Loucy (cell line): Measurements from ENCODE around the gene CPAMD8.
"Not testable (repeated sequence)": the region's sequence is repeated elsewhere in the genome, so short reads cannot be mapped to it uniquely, and the experiment has no call there.

Source experiments
- H2AFZ ChIP-seq: fragments of 200-600 bp; sonication (generic); 2 replicates; pipeline ENCODE4 v1.6.0; 2016; ENCODE audit warnings: antibody characterized with exemption, mild to moderate bottlenecking, low read length, moderate library complexity
- H3F3A ChIP-seq: fragments of 200-600 bp; 2 replicates; pipeline ENCODE4 v1.6.0; 2016; ENCODE audit warnings: antibody characterized with exemption, low read depth, mild to moderate bottlenecking
- H3K27me3 ChIP-seq: fragments of 200-600 bp; sonication (generic); 2 replicates; pipeline ENCODE4 v1.6.1; 2014; ENCODE audit warnings: low read length, mild to moderate bottlenecking; ENCODE audit not compliant: insufficient read depth, poor library complexity, severe bottlenecking
- H3K36me3 ChIP-seq: fragments of 200-600 bp; sonication (generic); 2 replicates; pipeline ENCODE4 v1.6.1; 2016; ENCODE audit warnings: low read length; ENCODE audit not compliant: insufficient read depth
- H3K4me1 ChIP-seq: fragments of 200-600 bp; sonication (generic); 2 replicates; pipeline ENCODE4 v1.5.1; 2014; ENCODE audit warnings: low read length, mild to moderate bottlenecking; ENCODE audit not compliant: insufficient read depth, poor library complexity, severe bottlenecking
- H3K4me2 ChIP-seq: fragments of 200-600 bp; sonication (generic); 2 replicates; pipeline ENCODE4 v1.6.0; 2014; ENCODE audit warnings: antibody characterized with exemption, low read length, low read depth, mild to moderate bottlenecking; ENCODE audit not compliant: poor library complexity, severe bottlenecking
- H3K4me3 ChIP-seq: fragments of 200-600 bp; sonication (generic); 2 replicates; pipeline ENCODE4 v1.5.1; 2014; ENCODE audit warnings: low read length, mild to moderate bottlenecking, mixed read lengths; ENCODE audit not compliant: poor library complexity, severe bottlenecking
- H3K79me2 ChIP-seq: fragments of 200-600 bp; sonication (generic); 2 replicates; pipeline ENCODE4 v1.6.1; 2014; ENCODE audit warnings: low read length; ENCODE audit not compliant: insufficient read depth
- H3K9ac ChIP-seq: fragments of 200-600 bp; sonication (generic); 2 replicates; pipeline ENCODE4 v1.6.0; 2014; ENCODE audit warnings: mild to moderate bottlenecking, low read depth, low read length, moderate library complexity; ENCODE audit not compliant: poor library complexity, severe bottlenecking
- H3K9me2 ChIP-seq: fragments of 200-600 bp; sonication (generic); replicated peaks from 2 replicates; pipeline ENCODE4 v1.6.1; 2016; ENCODE audit warnings: low read depth, low read length, mixed read lengths
- H3K9me3 ChIP-seq: fragments of 200-600 bp; sonication (generic); 2 replicates; pipeline ENCODE4 v1.6.1; 2014; ENCODE audit warnings: mild to moderate bottlenecking, antibody characterized with exemption, low read length, low read depth; ENCODE audit not compliant: insufficient read depth
- H4K20me1 ChIP-seq: fragments of 200-600 bp; sonication (generic); 2 replicates; pipeline ENCODE4 v1.6.0; 2014; ENCODE audit warnings: antibody characterized with exemption, low read length, mild to moderate bottlenecking; ENCODE audit not compliant: insufficient read depth, poor library complexity, severe bottlenecking
- EZH2phosphoT487 ChIP-seq: fragments of 200-600 bp; IDR thresholded peaks from 2 replicates; pipeline ENCODE4 v1.6.1; 2018; ENCODE audit warnings: antibody characterized with exemption, mild to moderate bottlenecking, moderate library complexity, borderline replicate concordance
- TF ChIP-seq, protein P1 (sequence below): fragments of 200-600 bp; sonication (generic); conservative IDR thresholded peaks from 2 replicates; pipeline ENCODE4 v1.5.1; 2014; ENCODE audit warnings: mild to moderate bottlenecking, antibody characterized with exemption, low read length

CPAMD8 gene

DNA sequence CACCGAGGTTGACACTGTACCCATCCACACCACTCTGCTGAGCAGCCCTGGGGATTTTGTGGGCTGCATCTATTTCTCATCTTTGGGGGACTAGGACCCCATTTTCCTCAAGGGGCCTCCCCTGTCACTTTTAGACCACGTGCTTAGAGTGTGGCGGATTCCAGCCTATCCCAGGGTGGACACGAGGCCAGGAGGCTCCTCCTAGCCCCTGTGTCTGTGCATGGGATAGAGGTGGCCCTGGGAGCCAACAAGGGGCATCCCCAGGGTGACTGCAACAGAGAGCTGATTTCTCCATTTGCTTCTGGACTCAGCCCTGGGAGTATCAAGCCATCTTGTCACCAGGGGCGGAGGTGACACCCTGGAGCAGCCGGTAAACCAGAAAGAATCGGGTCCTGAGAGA, 24.2 kb downstream of the CPAMD8 start:
- Histone ChIP-seq H3K4me2 (peak overlapping the region; percentile 52), H2AFZ (peak overlapping the region; percentile 61; the same call in 1 of the 2 replicates), H3K9ac (no peak overlapping the region), H4K20me1 (no peaks in the 10 kb centered on the region), H3K4me1 (peaks cover 14% of the 10 kb centered on the region), H3F3A (no peaks in the 10 kb centered on the region), H3K79me2 (no peaks in the 10 kb centered on the region), H3K36me3 (no peaks in the 10 kb centered on the region), H3K9me3 (peaks cover 3% of the 10 kb centered on the region; the same call in 1 of the 2 replicates), H3K9me2 (no peaks in the 10 kb centered on the region), H3K4me3 (no peak overlapping the region), H3K27me3 (no peaks in the 10 kb centered on the region)
- no peak for TF ChIP-seq EZH2phosphoT487
- TF ChIP-seq, protein P1, sequence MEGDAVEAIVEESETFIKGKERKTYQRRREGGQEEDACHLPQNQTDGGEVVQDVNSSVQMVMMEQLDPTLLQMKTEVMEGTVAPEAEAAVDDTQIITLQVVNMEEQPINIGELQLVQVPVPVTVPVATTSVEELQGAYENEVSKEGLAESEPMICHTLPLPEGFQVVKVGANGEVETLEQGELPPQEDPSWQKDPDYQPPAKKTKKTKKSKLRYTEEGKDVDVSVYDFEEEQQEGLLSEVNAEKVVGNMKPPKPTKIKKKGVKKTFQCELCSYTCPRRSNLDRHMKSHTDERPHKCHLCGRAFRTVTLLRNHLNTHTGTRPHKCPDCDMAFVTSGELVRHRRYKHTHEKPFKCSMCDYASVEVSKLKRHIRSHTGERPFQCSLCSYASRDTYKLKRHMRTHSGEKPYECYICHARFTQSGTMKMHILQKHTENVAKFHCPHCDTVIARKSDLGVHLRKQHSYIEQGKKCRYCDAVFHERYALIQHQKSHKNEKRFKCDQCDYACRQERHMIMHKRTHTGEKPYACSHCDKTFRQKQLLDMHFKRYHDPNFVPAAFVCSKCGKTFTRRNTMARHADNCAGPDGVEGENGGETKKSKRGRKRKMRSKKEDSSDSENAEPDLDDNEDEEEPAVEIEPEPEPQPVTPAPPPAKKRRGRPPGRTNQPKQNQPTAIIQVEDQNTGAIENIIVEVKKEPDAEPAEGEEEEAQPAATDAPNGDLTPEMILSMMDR = no peak

DNA sequence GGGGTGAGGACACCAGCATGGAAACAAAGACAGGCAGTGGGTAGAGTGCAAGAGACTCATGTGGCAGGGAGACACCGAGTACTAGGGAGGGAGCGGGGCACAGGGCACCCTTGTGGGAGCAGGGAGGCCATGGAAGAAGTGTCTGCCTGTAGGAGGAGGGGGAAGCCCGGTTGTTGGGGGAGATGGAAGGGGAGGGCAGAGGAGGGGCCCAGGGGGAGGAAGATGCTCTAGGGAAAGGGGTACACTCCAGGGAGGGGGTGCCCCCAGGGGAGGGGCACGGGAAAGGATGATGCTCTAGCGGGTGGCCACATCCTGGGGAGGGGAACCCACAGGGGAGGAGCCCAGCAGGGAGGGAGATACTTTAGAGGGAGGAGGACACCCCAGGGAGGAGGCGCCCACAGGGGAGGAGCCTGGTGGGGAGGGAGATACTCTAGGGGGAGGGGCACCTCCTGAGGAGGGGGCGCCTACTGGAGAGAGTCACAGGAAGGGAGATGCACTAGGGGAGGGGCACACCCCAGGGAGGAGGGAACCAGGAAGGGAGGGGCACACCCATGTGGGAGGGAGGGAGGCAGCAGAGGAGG, 24.9 kb downstream of the CPAMD8 start:
- peak overlapping the region; percentile 17 for H3K4me3 ChIP-seq
- H3K9ac ChIP-seq = no peak overlapping the region
- peaks cover 3% of the 10 kb centered on the region; the same call in 1 of the 2 replicates for H3K9me3 ChIP-seq
- H3K27me3 ChIP-seq = no peaks in the 10 kb centered on the region
- H3K4me1 ChIP-seq = peaks cover 14% of the 10 kb centered on the region
- no peaks in the 10 kb centered on the region for H4K20me1 ChIP-seq
- no peaks in the 10 kb centered on the region for H3F3A ChIP-seq
- no peaks in the 10 kb centered on the region for H3K36me3 ChIP-seq
- H3K79me2 ChIP-seq = no peaks in the 10 kb centered on the region
- TF ChIP-seq, protein P1 = no peak
- no peak for TF ChIP-seq EZH2phosphoT487
- no peaks in the 10 kb centered on the region for H3K9me2 ChIP-seq
- peak overlapping the region; percentile 52 for H3K4me2 ChIP-seq
- H2AFZ ChIP-seq = peak overlapping the region; percentile 61

DNA sequence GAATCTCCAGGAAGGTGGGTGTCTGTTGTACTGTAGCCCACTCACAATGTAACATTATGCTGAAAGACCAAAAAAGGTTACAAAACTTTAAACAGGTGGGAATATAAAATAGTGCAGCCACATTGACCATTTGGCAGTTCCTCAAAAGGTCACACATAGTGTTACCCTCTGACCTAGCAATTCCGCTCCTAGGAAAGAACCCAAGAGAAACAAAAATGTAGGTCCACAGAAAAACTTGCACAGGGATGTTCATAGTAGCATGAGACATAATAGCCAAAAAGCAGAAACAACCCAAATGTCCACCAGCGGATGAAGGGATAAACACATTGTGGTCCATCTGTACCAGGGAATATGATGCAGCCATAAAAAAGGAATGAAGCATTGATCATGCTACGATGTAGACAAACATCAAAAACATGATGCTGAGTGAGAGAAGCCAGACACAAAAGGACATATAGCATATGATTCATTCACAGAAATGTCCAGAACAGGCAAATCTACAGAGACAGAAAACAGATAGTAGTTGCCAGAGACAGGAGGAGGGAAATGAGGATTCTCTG, 27.9 kb downstream of the CPAMD8 start:
- H3K4me1 ChIP-seq = peaks cover 14% of the 10 kb centered on the region
- no peak overlapping the region for H3K4me2 ChIP-seq
- H3K79me2 ChIP-seq = no peaks in the 10 kb centered on the region
- no peaks in the 10 kb centered on the region for H3F3A ChIP-seq
- TF ChIP-seq EZH2phosphoT487 = no peak
- TF ChIP-seq, protein P1 = no peak
- peaks cover 3% of the 10 kb centered on the region; the same call in 1 of the 2 replicates for H3K9me3 ChIP-seq
- no peaks in the 10 kb centered on the region for H3K36me3 ChIP-seq
- H3K9me2 ChIP-seq = no peaks in the 10 kb centered on the region
- H3K27me3 ChIP-seq = no peaks in the 10 kb centered on the region
- H4K20me1 ChIP-seq = no peaks in the 10 kb centered on the region
- no peak overlapping the region for H3K9ac ChIP-seq
- no peak overlapping the region for H2AFZ ChIP-seq
- H3K4me3 ChIP-seq = no peak overlapping the region

DNA sequence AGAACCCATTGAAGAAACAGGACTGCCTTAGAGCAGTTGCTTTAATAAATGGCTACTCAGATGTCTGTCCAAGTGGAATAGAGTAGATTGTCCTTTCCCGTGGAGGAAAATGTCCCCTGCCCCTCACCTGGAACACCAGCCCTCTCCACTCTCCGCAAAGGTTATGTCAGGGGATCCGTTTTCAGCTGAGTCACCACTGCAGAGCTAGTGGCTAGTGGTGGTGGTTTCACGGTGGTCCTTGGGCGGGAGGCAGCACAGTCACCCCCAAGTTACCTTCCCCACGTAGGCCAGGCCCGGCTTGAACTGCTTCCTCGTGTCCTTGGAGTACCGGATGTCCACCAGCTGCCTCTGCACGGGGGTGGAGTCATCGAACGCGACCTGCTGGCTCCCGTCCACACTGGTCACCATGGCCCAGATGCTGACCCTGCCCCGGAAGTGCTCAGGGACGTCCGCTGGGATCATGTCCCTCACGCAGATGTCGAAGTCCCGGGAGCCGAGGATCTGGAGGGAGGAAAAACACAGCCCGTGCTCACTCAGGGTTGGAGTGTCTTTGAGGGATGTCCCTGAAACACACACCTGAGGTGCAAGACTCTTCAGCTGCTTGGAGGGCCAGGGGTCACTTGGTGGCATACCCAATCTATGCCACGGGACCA, 29.6 kb downstream of the CPAMD8 start:
- not testable (repeated sequence) for H3F3A ChIP-seq, H2AFZ ChIP-seq, H3K4me2 ChIP-seq, H3K9ac ChIP-seq, H4K20me1 ChIP-seq, H3K36me3 ChIP-seq, H3K4me3 ChIP-seq, H3K9me3 ChIP-seq, H3K79me2 ChIP-seq, H3K4me1 ChIP-seq, H3K9me2 ChIP-seq, H3K27me3 ChIP-seq
